DLD1 (cell line): ENCODE data around the gene RASA4B.

ENCODE experiments used
- in situ Hi-C: cut with HindIII; loops from 2 replicates; pipeline ENCODE4 v1.10.0; 2017; ENCODE audit warnings: low sequenced_read_pairs

The RASA4B gene

GRCh38 chr7:102454468-102454867 is 63.1 kb downstream of the RASA4B start:
- in situ Hi-C loops, result no loop called here

- in situ Hi-C loops, result no loop called here
Measured at GRCh38 chr7:102453319-102453718, 64.3 kb downstream of the RASA4B start.

GRCh38 chr7:102452451-102452850 is 65.1 kb downstream of the RASA4B start:
- in situ Hi-C loops, result no loop called here

- in situ Hi-C loops, result no loop called here
Measured at GRCh38 chr7:102451371-102452054, 66.1 kb downstream of the RASA4B start.

GRCh38 chr7:102450242-102450641 is 67.3 kb downstream of the RASA4B start:
- in situ Hi-C loops, result no loop called here

GRCh38 chr7:102449136-102449535 is 68.4 kb downstream of the RASA4B start:
- in situ Hi-C loops, result no loop called here

- in situ Hi-C loops, result no loop called here
Measured at GRCh38 chr7:102447311-102447710, 70.3 kb downstream of the RASA4B start.

GRCh38 chr7:102446387-102447156 is 71.0 kb downstream of the RASA4B start:
- in situ Hi-C loops, result no loop called here

GRCh38 chr7:102445674-102446071 is 71.9 kb downstream of the RASA4B start:
- in situ Hi-C loops, result no loop called here

GRCh38 chr7:102444961-102445673 is 72.5 kb downstream of the RASA4B start:
- in situ Hi-C loops, result no loop called here

DNA sequence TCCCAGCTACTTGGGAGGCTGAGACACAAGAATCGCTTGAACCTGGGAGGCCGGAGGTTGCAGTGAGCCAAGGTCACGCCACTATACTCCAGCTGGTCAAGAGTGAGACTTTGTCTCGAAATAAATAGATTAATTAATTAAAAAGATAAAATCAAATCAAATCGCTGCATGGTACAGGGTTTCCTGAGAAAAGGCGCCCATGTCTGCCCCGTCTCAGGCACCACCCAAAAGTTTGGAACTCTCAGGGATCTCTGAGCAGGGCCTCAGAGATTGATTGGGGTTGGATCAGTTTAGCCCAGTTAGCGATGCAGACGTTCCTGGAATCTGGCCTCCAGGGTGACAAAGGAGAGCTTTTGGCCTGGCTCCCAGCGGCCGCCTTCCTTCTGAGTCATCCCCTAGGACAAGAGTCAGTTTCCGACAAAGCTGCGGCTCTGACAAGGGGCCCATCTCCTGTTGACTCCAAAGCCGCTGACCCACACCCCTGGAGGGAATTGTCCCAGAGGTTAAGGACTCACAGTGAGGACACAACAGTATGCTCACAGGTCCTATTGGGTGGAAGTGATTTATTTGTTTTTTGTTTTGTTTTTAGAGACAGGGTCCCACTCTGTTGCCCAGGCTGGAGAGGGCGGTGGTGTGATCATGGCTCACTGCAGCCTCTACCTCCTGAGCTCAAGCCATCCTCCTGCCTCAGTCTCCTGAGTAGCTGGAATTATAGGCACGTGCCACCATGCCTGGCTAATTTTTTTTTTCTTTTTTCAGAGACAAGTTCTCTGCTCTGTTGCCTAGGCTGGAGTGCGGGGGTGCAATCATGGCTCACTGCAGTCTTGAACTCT is 77.4 kb downstream of the RASA4B start:
- in situ Hi-C loops, result no loop called here

- in situ Hi-C loops, result no loop called here
Measured at GRCh38 chr7:102436118-102436517, 81.5 kb downstream of the RASA4B start.

DNA sequence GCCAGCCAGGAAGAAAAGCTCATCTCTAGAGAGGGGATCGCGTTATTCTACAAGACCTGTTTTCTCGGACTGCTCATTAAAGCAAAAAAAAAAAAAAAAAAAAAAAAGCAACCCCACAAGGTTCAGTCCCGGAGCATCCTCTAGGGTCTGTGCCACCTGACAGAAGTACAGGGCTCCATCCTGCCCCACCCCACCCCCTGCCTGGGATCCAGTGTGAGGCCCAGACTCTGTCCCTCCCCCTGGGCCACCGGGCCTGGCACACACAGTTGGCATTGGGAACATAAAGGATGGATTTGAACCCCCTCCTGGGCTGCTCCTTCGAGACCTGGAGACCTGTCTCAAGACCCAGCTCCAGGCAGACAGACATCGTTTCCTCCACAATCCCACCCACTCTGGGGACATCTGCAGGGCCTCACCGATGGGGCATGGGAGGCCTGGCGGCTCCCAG is 83.5 kb downstream of the RASA4B start:
- in situ Hi-C loops, result no loop called here

- in situ Hi-C loops, result no loop called here
Measured at GRCh38 chr7:102433219-102434038, 84.1 kb downstream of the RASA4B start, which contains the start of gene ORAI2. Gene ORAI2 (plus strand): TSS chr7:102433575. CDS start chr7:102438957, 5,382 bp downstream.
